Liver (tissue), 9 donors: Measurements from ENCODE around the gene SPP1. TPM values are rescaled to one million over a fixed set of nuclear protein-coding genes. Genes with fewer than 3 reads are reported as not detected.
A peak's percentile ranks its signal among the peaks of the same experiment; 100 is the strongest.

Experiments
- DNase-seq: peaks from one replicate; pipeline ENCODE4 v3.0.0-alpha.2; 2017; ENCODE audit warnings: low spot score
- H3K27ac ChIP-seq, 2 donors: one replicate each; pipeline ENCODE4 v1.7.0; 2013; ENCODE audit warnings: inconsistent platforms in 2 of 2, low read length in 2 of 2, control low read depth in 1 of 2, low read depth in 1 of 2, mild to moderate bottlenecking in 1 of 2
- H3K27me3 ChIP-seq, 4 donors: one replicate each; pipeline versions ENCODE4 v1.6.1 to v1.7.0; 2013; ENCODE audit warnings: low read length in 3 of 4, inconsistent platforms in 1 of 4, mild to moderate bottlenecking in 1 of 4, moderate library complexity in 1 of 4; ENCODE audit not compliant: control insufficient read depth in 4 of 4, insufficient read depth in 4 of 4
- H3K36me3 ChIP-seq, 4 donors: one replicate each; pipeline versions ENCODE4 v1.6.1 to v1.7.0; 2013; ENCODE audit warnings: low read length in 3 of 4, mild to moderate bottlenecking in 3 of 4, low read depth in 1 of 4, moderate library complexity in 1 of 4; ENCODE audit not compliant: control insufficient read depth in 4 of 4, insufficient read depth in 3 of 4
- H3K4me1 ChIP-seq, 4 donors: one replicate each; pipeline versions ENCODE4 v1.6.1 to v1.7.0; 2013; ENCODE audit warnings: low read length in 3 of 4, mild to moderate bottlenecking in 3 of 4, moderate library complexity in 1 of 4; ENCODE audit not compliant: control insufficient read depth in 4 of 4, insufficient read depth in 4 of 4
- H3K4me3 ChIP-seq, 3 donors: one replicate each; pipeline versions ENCODE4 v1.6.1 to v1.7.0; 2013; ENCODE audit warnings: low read length in 3 of 3, control low read depth in 1 of 3, low read depth in 1 of 3, mild to moderate bottlenecking in 1 of 3
- H3K9ac ChIP-seq, 2 donors: one replicate each; pipeline ENCODE4 v1.7.0; 2013; ENCODE audit warnings: low read length in 2 of 2, mild to moderate bottlenecking in 2 of 2, moderate library complexity in 2 of 2, control low read depth in 1 of 2, low read depth in 1 of 2
- H3K9me3 ChIP-seq, 4 donors: one replicate each; pipeline versions ENCODE4 v1.6.1 to v1.7.0; 2013; ENCODE audit warnings: low read length in 3 of 4; ENCODE audit not compliant: control insufficient read depth in 4 of 4
- EGR1 ChIP-seq, 2 donors: IDR thresholded peaks; 2 replicates each; pipeline ENCODE4 v1.6.1; 2016 to 2018; ENCODE audit warnings: antibody characterized with exemption in 2 of 2, low read depth in 2 of 2
- FOXA1 ChIP-seq: IDR thresholded peaks from 2 replicates; pipeline ENCODE4 v1.6.1; 2016; ENCODE audit warnings: antibody characterized with exemption
- FOXA2 ChIP-seq: IDR thresholded peaks from 2 replicates; pipeline ENCODE4 v1.6.1; 2016; ENCODE audit warnings: antibody characterized with exemption
- GABPA ChIP-seq, 2 donors: IDR thresholded peaks in 1 of 2; conservative IDR thresholded peaks in 1 of 2; 2 replicates each; pipeline ENCODE4 v1.6.1; 2016; ENCODE audit warnings: antibody characterized with exemption in 2 of 2, mild to moderate bottlenecking in 1 of 2, moderate library complexity in 1 of 2
- HNF4A ChIP-seq, 2 donors: conservative IDR thresholded peaks; 2 replicates each; pipeline ENCODE4 v1.6.1; 2016; ENCODE audit warnings: antibody characterized with exemption in 2 of 2, mild to moderate bottlenecking in 2 of 2
- HNF4G ChIP-seq: IDR thresholded peaks from 2 replicates; pipeline ENCODE4 v1.6.1; 2016; ENCODE audit warnings: antibody characterized with exemption
- NR2F2 ChIP-seq: IDR thresholded peaks from 2 replicates; pipeline ENCODE4 v1.6.1; 2016; ENCODE audit warnings: antibody characterized with exemption
- RAD21 ChIP-seq, 2 donors: IDR thresholded peaks; 2 replicates each; pipeline ENCODE4 v1.6.1; 2016; ENCODE audit warnings: antibody characterized with exemption in 2 of 2, mild to moderate bottlenecking in 2 of 2
- SP1 ChIP-seq: IDR thresholded peaks from 2 replicates; pipeline ENCODE4 v1.6.1; 2018; ENCODE audit warnings: antibody characterized with exemption, mild to moderate bottlenecking
- TAF1 ChIP-seq: conservative IDR thresholded peaks from 2 replicates; pipeline ENCODE4 v1.6.1; 2016; ENCODE audit warnings: antibody characterized with exemption, mild to moderate bottlenecking
- YY1 ChIP-seq: IDR thresholded peaks from 2 replicates; pipeline ENCODE4 v1.6.1; 2016; ENCODE audit warnings: antibody characterized with exemption, mild to moderate bottlenecking
- WGBS: extraction: QIAGEN DNeasy Blood & Tissue Kit; methylation state at CpG from one replicate; pipeline ENCODE4 v1.1.7; 2013; 5-methylcytosine and 5-hydroxymethylcytosine counted together
- polyA plus RNA-seq, 2 donors: library from polyadenylated mRNA; stranded (reverse) in 1 of 2; unstranded in 1 of 2; fragments of 200-250 nt in 1 of 2; fragments of >200 nt in 1 of 2; fragmentation: Nextera tagmentation in 1 of 2; extraction: Ambion mirVana in 1 of 2; gene quantifications; one replicate each; pipeline versions ENCODE4 v1.2.1 to v1.2.3, GENCODE V29; 2013 to 2015
- total RNA-seq, 2 donors: library from RNA; depleted of rRNA; stranded (reverse); fragments of >200 nt; gene quantifications; one replicate each; pipeline ENCODE4 v1.2.3, GENCODE V29; 2014
- TF ChIP-seq, protein P1 (sequence below): IDR thresholded peaks from 2 replicates; pipeline ENCODE4 v1.6.1; 2016; ENCODE audit warnings: antibody characterized with exemption, mild to moderate bottlenecking
- TF ChIP-seq, protein P2 (sequence below): fragments of 150-350 bp; IDR thresholded peaks from 2 replicates; pipeline ENCODE4 v1.5.1; 2017; ENCODE audit warnings: improper control_type of control experiment, low read depth, low read length; ENCODE audit not compliant: missing input control
- TF ChIP-seq, protein P3 (sequence below): IDR thresholded peaks from 2 replicates; pipeline ENCODE4 v1.6.1; 2016; ENCODE audit warnings: antibody characterized with exemption
- TF ChIP-seq, protein P4 (sequence below): IDR thresholded peaks from 2 replicates; pipeline ENCODE4 v1.6.1; 2016; ENCODE audit warnings: antibody characterized with exemption
- TF ChIP-seq, protein P5 (sequence below): IDR thresholded peaks from 2 replicates; pipeline ENCODE4 v1.6.1; 2016; ENCODE audit warnings: antibody characterized with exemption
- donor health status: healthy.
- donor health status: healthy.
- donor health status: healthy.
- donor health status: healthy.
- donor health status: healthy.

Gene SPP1
- total and polyA plus RNA-seq, 4 donors = 10.5 to 80.2 (median 27.5) TPM

DNA sequence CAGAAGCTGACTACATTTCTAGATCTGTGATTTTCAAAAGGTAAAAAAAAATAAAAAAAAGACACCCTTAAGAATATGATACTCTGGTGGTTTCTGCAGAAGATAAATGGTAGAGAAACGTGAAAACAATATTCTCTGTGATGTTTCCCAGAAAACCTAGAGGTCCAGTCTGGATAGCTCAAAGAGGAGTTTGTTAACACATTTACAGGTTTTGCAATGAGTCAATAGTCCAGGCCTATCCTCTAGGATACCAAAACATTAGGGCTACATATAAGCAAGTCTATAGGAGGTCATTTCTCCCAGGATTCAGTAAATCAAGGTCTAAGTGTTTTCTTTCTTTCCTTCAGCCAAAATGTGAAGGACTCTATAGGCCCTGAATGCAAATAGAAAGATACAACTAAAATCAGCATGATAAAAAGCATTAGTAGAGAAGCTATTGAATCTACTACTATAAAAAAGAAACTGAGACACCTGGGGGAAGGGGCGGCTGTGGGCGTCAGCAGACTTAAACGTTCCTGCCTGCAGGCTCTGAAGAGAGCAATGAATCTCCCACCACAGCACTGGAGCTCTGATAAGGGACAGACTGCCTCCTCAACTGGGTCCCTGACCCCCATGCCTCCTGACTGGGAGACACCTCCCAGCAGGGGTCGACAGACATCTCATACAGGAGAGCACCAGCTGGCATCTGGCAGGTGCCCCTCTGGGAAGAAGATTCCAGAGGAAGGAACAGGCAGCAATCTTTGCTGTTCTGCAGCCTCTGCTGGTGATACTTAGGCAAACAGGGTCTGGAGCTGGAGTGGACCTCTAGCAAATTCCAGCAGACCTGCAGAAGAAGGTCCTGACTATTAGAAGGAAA is 33.7 kb upstream of the SPP1 start:
- H3K4me3 ChIP-seq = no peak overlapping the region
- H3K9ac ChIP-seq = no peak overlapping the region

DNA sequence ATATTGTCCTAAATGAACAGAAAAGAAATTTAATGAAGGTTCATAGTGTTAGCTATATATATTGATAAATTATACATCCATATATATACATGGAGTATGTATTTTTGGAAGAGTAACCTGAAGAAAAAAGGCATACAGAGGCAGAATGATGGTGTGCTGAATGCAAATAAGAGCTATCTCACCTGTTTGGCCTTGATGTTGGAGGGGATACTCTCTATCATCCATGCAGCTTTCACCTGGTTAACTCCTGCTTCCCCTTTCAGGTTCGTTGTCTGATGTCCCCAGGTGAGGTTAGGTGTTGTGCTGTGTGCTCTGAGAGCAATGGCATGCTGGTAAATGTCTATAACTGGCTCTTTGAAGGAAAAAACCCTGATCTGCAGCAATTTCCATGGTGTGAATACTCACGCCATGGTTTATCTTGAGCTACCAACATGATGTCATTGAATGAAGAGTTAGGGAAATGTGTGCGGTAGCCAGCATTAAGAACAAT is 31.8 kb upstream of the SPP1 start:
- Histone ChIP-seq H3K27me3 (no peaks in the 10 kb centered on the region), H3K9me3 (no peaks in the 10 kb centered on the region), H3K36me3 (no peaks in the 10 kb centered on the region), H3K27ac (no peak overlapping the region), H3K4me3 (no peak overlapping the region), H3K4me1 (no peaks in the 10 kb centered on the region), H3K9ac (no peak overlapping the region)
- DNase-seq = no peak
- WGBS = 91% methylated on average over 3 of the region's 3 CpGs
- TF ChIP-seq NR2F2 (no peak), RAD21 (IDR thresholded peaks at IDR 0.05) (no peak), HNF4G (no peak), FOXA1 (no peak), TAF1 (no peak), EGR1 (IDR thresholded peaks at IDR 0.05; ENCODE audit: low read depth in 2 of 2) (no peak), GABPA (IDR thresholded peaks at IDR 0.05 in 1 of 2, conservative IDR thresholded peaks at IDR 0.05 in 1 of 2) (no peak), SP1 (no peak)
- TF ChIP-seq, protein P1, sequence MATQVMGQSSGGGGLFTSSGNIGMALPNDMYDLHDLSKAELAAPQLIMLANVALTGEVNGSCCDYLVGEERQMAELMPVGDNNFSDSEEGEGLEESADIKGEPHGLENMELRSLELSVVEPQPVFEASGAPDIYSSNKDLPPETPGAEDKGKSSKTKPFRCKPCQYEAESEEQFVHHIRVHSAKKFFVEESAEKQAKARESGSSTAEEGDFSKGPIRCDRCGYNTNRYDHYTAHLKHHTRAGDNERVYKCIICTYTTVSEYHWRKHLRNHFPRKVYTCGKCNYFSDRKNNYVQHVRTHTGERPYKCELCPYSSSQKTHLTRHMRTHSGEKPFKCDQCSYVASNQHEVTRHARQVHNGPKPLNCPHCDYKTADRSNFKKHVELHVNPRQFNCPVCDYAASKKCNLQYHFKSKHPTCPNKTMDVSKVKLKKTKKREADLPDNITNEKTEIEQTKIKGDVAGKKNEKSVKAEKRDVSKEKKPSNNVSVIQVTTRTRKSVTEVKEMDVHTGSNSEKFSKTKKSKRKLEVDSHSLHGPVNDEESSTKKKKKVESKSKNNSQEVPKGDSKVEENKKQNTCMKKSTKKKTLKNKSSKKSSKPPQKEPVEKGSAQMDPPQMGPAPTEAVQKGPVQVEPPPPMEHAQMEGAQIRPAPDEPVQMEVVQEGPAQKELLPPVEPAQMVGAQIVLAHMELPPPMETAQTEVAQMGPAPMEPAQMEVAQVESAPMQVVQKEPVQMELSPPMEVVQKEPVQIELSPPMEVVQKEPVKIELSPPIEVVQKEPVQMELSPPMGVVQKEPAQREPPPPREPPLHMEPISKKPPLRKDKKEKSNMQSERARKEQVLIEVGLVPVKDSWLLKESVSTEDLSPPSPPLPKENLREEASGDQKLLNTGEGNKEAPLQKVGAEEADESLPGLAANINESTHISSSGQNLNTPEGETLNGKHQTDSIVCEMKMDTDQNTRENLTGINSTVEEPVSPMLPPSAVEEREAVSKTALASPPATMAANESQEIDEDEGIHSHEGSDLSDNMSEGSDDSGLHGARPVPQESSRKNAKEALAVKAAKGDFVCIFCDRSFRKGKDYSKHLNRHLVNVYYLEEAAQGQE = no peak
- TF ChIP-seq, protein P2, sequence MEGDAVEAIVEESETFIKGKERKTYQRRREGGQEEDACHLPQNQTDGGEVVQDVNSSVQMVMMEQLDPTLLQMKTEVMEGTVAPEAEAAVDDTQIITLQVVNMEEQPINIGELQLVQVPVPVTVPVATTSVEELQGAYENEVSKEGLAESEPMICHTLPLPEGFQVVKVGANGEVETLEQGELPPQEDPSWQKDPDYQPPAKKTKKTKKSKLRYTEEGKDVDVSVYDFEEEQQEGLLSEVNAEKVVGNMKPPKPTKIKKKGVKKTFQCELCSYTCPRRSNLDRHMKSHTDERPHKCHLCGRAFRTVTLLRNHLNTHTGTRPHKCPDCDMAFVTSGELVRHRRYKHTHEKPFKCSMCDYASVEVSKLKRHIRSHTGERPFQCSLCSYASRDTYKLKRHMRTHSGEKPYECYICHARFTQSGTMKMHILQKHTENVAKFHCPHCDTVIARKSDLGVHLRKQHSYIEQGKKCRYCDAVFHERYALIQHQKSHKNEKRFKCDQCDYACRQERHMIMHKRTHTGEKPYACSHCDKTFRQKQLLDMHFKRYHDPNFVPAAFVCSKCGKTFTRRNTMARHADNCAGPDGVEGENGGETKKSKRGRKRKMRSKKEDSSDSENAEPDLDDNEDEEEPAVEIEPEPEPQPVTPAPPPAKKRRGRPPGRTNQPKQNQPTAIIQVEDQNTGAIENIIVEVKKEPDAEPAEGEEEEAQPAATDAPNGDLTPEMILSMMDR = no peak

More for the DNA sequence above, 33.7 kb upstream of the SPP1 start:
- no peak for TF ChIP-seq YY1
- peak; percentile 26 to 52 for TF ChIP-seq HNF4A (conservative IDR thresholded peaks at IDR 0.05)
- no peak for TF ChIP-seq NR2F2
- DNase-seq = no peak
- Histone ChIP-seq H3K36me3 (no peaks in the 10 kb centered on the region), H3K27me3 (no peaks in the 10 kb centered on the region), H3K4me1 (no peaks in the 10 kb centered on the region), H3K9me3 (no peaks in the 10 kb centered on the region), H3K27ac (no peak overlapping the region)
- 64% methylated on average over 5 of the region's 5 CpGs for WGBS

DNA sequence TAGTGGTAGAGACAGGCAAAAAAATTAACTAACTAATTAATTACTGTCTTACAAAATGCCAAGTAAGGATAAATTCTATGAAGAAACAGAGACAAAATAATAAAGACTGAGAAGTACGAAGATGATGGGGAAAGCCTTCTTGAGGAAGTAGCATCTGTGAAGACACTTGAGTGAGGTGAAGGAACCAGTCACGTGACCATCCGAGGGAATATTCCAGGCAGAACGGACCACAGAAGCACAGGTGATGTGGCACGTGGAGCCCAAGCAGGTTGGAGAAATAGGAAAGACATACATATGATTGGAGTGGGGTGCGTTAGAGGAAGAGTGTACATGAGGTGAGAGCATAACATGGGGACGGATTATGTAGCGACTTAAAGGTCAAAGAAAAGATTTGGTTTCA is 30.5 kb upstream of the SPP1 start:
- no peak overlapping the region for H3K4me3 ChIP-seq
- no peak for DNase-seq
- H3K27me3 ChIP-seq = no peaks in the 10 kb centered on the region
- no peaks in the 10 kb centered on the region for H3K9me3 ChIP-seq
- no peaks in the 10 kb centered on the region for H3K36me3 ChIP-seq
- no peak overlapping the region for H3K27ac ChIP-seq
- H3K4me1 ChIP-seq = no peaks in the 10 kb centered on the region
- WGBS = 94% methylated on average over 8 of the region's 8 CpGs
- H3K9ac ChIP-seq = no peak overlapping the region
- TF ChIP-seq, protein P2 = no peak
- TF ChIP-seq SP1 (no peak), FOXA2 (no peak), HNF4G (no peak), TAF1 (no peak), FOXA1 (no peak), YY1 (no peak), GABPA (IDR thresholded peaks at IDR 0.05 in 1 of 2, conservative IDR thresholded peaks at IDR 0.05 in 1 of 2) (no peak), EGR1 (IDR thresholded peaks at IDR 0.05; ENCODE audit: low read depth in 2 of 2) (no peak)
- TF ChIP-seq, protein P3, sequence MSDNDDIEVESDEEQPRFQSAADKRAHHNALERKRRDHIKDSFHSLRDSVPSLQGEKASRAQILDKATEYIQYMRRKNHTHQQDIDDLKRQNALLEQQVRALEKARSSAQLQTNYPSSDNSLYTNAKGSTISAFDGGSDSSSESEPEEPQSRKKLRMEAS = no peak
- TF ChIP-seq, protein P4, sequence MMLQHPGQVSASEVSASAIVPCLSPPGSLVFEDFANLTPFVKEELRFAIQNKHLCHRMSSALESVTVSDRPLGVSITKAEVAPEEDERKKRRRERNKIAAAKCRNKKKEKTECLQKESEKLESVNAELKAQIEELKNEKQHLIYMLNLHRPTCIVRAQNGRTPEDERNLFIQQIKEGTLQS = no peak
- TF ChIP-seq, protein P5, sequence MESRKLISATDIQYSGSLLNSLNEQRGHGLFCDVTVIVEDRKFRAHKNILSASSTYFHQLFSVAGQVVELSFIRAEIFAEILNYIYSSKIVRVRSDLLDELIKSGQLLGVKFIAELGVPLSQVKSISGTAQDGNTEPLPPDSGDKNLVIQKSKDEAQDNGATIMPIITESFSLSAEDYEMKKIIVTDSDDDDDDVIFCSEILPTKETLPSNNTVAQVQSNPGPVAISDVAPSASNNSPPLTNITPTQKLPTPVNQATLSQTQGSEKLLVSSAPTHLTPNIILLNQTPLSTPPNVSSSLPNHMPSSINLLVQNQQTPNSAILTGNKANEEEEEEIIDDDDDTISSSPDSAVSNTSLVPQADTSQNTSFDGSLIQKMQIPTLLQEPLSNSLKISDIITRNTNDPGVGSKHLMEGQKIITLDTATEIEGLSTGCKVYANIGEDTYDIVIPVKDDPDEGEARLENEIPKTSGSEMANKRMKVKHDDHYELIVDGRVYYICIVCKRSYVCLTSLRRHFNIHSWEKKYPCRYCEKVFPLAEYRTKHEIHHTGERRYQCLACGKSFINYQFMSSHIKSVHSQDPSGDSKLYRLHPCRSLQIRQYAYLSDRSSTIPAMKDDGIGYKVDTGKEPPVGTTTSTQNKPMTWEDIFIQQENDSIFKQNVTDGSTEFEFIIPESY = no peak
